Keratinocyte (primary cell): ENCODE results near the gene TMEM235. TPM values are rescaled to one million over a fixed set of nuclear protein-coding genes. Genes with fewer than 3 reads are reported as not detected.

ENCODE experiments used
- DNase-seq: peaks from one replicate; pipeline ENCODE4 v3.0.0-alpha.2; 2011; ENCODE audit warnings: low read depth, missing footprints, low spot score
- FAIRE-seq: peaks from 2 replicates; lab custom pipeline; 2011; peaks lifted over from hg19 to GRCh38; lab: Jason Lieb, UNC
- H2AFZ ChIP-seq: 2 replicates; pipeline ENCODE4 v1.6.0; 2012; ENCODE audit warnings: low read length, control low read depth, inconsistent platforms; ENCODE audit not compliant: control insufficient read depth
- H3K27ac ChIP-seq: 2 replicates; pipeline ENCODE4 v1.5.1; 2011; ENCODE audit warnings: low read length; ENCODE audit not compliant: control insufficient read depth, insufficient read depth
- H3K27me3 ChIP-seq: 3 replicates; pipeline ENCODE4 v1.6.0; 2011; ENCODE audit warnings: low read length; ENCODE audit not compliant: control insufficient read depth, insufficient read depth; ENCODE audit errors: extremely low read depth
- H3K36me3 ChIP-seq, 2 experiments: 2 replicates in 1 of 2; 3 replicates in 1 of 2; pipeline ENCODE4 v1.5.1; 2011; ENCODE audit warnings: low read length in 2 of 2, mild to moderate bottlenecking in 1 of 2; ENCODE audit not compliant: control insufficient read depth in 2 of 2, insufficient read depth in 2 of 2; ENCODE audit errors: extremely low read depth in 1 of 2
- H3K4me1 ChIP-seq: 3 replicates; pipeline ENCODE4 v1.5.1; 2011; ENCODE audit warnings: low read length; ENCODE audit not compliant: control insufficient read depth, insufficient read depth; ENCODE audit errors: extremely low read depth
- H3K4me2 ChIP-seq: 3 replicates; pipeline ENCODE4 v1.6.0; 2011; ENCODE audit warnings: low read depth, low read length; ENCODE audit not compliant: control insufficient read depth, insufficient read depth; ENCODE audit errors: extremely low read depth
- H3K4me3 ChIP-seq, 3 experiments: fragments of 200-600 bp in 1 of 3; sonication (generic) in 1 of 3; 2 replicates in 2 of 3; 3 replicates in 1 of 3; pipeline ENCODE4 v1.5.1; 2011 to 2016; ENCODE audit warnings: low read length in 3 of 3, mild to moderate bottlenecking in 3 of 3, control low read depth in 2 of 3, inconsistent platforms in 1 of 3, low read depth in 1 of 3, mixed read lengths in 1 of 3, mixed run types in 1 of 3, moderate library complexity in 1 of 3; ENCODE audit not compliant: control insufficient read depth in 2 of 3, insufficient read depth in 2 of 3; ENCODE audit errors: extremely low read depth in 1 of 3
- H3K79me2 ChIP-seq: 2 replicates; pipeline ENCODE4 v1.6.0; 2012; ENCODE audit warnings: low read length; ENCODE audit not compliant: control insufficient read depth, insufficient read depth
- H3K9ac ChIP-seq: 3 replicates; pipeline ENCODE4 v1.6.0; 2011; ENCODE audit warnings: low read length; ENCODE audit not compliant: control insufficient read depth, insufficient read depth; ENCODE audit errors: extremely low read depth
- H3K9me1 ChIP-seq: 3 replicates; pipeline ENCODE4 v1.6.0; 2011; ENCODE audit warnings: low read length; ENCODE audit not compliant: control insufficient read depth, insufficient read depth; ENCODE audit errors: extremely low read depth
- H3K9me3 ChIP-seq: 2 replicates; pipeline ENCODE4 v1.5.1; 2012; ENCODE audit warnings: low read depth, low read length; ENCODE audit not compliant: control insufficient read depth
- H4K20me1 ChIP-seq: 3 replicates; pipeline ENCODE4 v1.6.0; 2011; ENCODE audit warnings: low read length; ENCODE audit not compliant: control insufficient read depth, insufficient read depth; ENCODE audit errors: extremely low read depth
- CTCF ChIP-seq, 3 experiments: IDR thresholded peaks in 1 of 3; conservative IDR thresholded peaks in 1 of 3; optimal IDR thresholded peaks in 1 of 3; 2 replicates in 2 of 3; 3 replicates in 1 of 3; pipeline versions ENCODE3 to v1.5.1; 2011; ENCODE audit warnings: low read length in 3 of 3, mild to moderate bottlenecking in 3 of 3, moderate library complexity in 2 of 3, control low read depth in 1 of 3, inconsistent platforms in 1 of 3; ENCODE audit not compliant: insufficient read depth in 2 of 3; ENCODE audit errors: extremely low read depth in 1 of 3
- EZH2 ChIP-seq: IDR thresholded peaks from one replicate; pipeline ENCODE4 v1.6.1; 2012; ENCODE audit warnings: inconsistent platforms, mild to moderate bottlenecking, low read length, moderate library complexity
- dilution Hi-C: fragments of 300-500 bp; cut with MboI; formaldehyde crosslinking; loops from one replicate; pipeline ENCODE4 v1.7.0; 2020; ENCODE audit warnings: low sequenced_read_pairs; ENCODE audit not compliant: extremely low pct_ligation_motif_present
- polyA plus RNA-seq, 5 experiments: library from polyadenylated mRNA; depleted of rRNA in 3 of 5; stranded (reverse) in 3 of 5; stranded (forward) in 1 of 5; unstranded in 1 of 5; fragments of >200 nt; gene quantifications; 1 replicate in 1 of 5; 2 replicates in 3 of 5; 3 replicates in 1 of 5; pipeline versions ENCODE4 v1.2.1 to v1.2.3, GENCODE V29; 2011 to 2012; ENCODE audit warnings: missing spikeins in 2 of 5, low read depth in 1 of 5, low replicate concordance in 1 of 5

The TMEM235 gene
- polyA plus RNA-seq, 1 donor (not counting 4 experiments of a cell fraction or from before 2014, with no cell fraction given) = not detected

GRCh38 chr17:78211032-78211431, 20.4 kb upstream of the TMEM235 start:
- peaks cover 17% of the 10 kb centered on the region for H3K79me2 ChIP-seq
- no peak for DNase-seq
- dilution Hi-C loops = no loop called here

GRCh38 chr17:78214016-78214705, 17.3 kb upstream of the TMEM235 start, which contains the start of gene BIRC5:
TSS of gene BIRC5 (plus strand) at chr17:78214253. CDS start at chr17:78214317, 64 bp downstream.
- H3K4me1 ChIP-seq = peaks cover 10% of the 10 kb centered on the region
- H4K20me1 ChIP-seq = no peaks in the 10 kb centered on the region
- H3K4me2 ChIP-seq = peak within 1 kb of the TSS; percentile 88
- dilution Hi-C loops = no loop called here
- H3K27ac ChIP-seq = peak within 1 kb of the TSS; percentile 51
- no peak for TF ChIP-seq EZH2
- no peak for TF ChIP-seq CTCF (optimal IDR thresholded peaks at IDR 0.05 in 1 of 3, IDR thresholded peaks at IDR 0.05 in 1 of 3, conservative IDR thresholded peaks at IDR 0.05 in 1 of 3; ENCODE audit: extremely low read depth in 1 of 3, insufficient read depth in 2 of 3, low read length in 3 of 3)
- peak within 1 kb of the TSS; percentile 91 for H2AFZ ChIP-seq
- peaks cover 0 to 10% of the 10 kb centered on the region in 2 experiments for H3K36me3 ChIP-seq
- peak within 1 kb of the TSS; percentile 60 to 98 (median 70) for H3K4me3 ChIP-seq
- DNase-seq = peak; percentile 11
- peaks cover 21% of the 10 kb centered on the region for H3K79me2 ChIP-seq
- H3K9ac ChIP-seq = peak within 1 kb of the TSS; percentile 77
- H3K9me1 ChIP-seq = no peaks in the 10 kb centered on the region
- H3K9me3 ChIP-seq = no peaks in the 10 kb centered on the region
- no peak for FAIRE-seq
- H3K27me3 ChIP-seq = no peaks in the 10 kb centered on the region

More at GRCh38 chr17:78211032-78211431, 20.4 kb upstream of the TMEM235 start:
- no peaks in the 10 kb centered on the region for H4K20me1 ChIP-seq
- H3K9me1 ChIP-seq = no peaks in the 10 kb centered on the region
- TF ChIP-seq EZH2 = no peak
- no peak for TF ChIP-seq CTCF (optimal IDR thresholded peaks at IDR 0.05 in 1 of 3, IDR thresholded peaks at IDR 0.05 in 1 of 3, conservative IDR thresholded peaks at IDR 0.05 in 1 of 3; ENCODE audit: extremely low read depth in 1 of 3, insufficient read depth in 2 of 3, low read length in 3 of 3)
- H3K27ac ChIP-seq = no peak overlapping the region
- H3K9me3 ChIP-seq = no peaks in the 10 kb centered on the region
- H3K27me3 ChIP-seq = no peaks in the 10 kb centered on the region
- no peak overlapping the region for H3K4me2 ChIP-seq
- no peak for FAIRE-seq
- no peak overlapping the region for H2AFZ ChIP-seq
- no peaks in the 10 kb centered on the region for H3K36me3 ChIP-seq
- H3K9ac ChIP-seq = no peak overlapping the region
- H3K4me1 ChIP-seq = peaks cover 10% of the 10 kb centered on the region
- H3K4me3 ChIP-seq = no peak overlapping the region
